ENCODE data around the gene PAPOLB. TPM values are rescaled to one million over a fixed set of nuclear protein-coding genes. Genes with fewer than 3 reads are reported as not detected.

Gene PAPOLB
- total RNA-seq, 2 experiments from 2014 or later: 0.08 TPM; not detected in 1

DNA sequence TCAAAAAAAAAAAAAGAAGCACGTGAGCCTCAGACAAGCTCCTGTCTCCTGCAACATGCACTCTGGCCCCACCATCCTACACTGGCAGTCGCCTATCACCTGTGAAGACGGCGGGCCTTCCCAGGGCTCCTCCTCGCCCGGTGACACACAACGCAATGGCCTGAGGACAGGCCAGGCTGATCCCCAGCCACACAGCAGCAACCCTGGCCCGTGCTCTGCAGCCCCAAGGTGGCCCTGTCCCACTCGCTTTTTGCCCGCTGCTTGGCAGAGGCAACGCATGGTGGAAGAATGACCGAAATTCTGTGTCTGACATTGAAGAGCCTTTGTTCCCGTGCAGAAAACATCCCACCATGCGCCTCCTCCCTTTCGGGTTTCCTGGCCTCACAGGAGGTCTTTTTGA, 13.6 kb upstream of the PAPOLB start:
- POLR2A ChIA-PET: no interaction called here

GRCh38 chr7:4873071-4873944, 11.5 kb upstream of the PAPOLB start:
- no peak overlapping the region for H3K27ac Mint-ChIP-seq
- H3K4me3 Mint-ChIP-seq: no peak overlapping the region
- ChIA-PET CTCF (interaction anchor here (0.9 to 1.4 kb wide), 2 partner anchors 9 to 10 kb away, joined by 3 to 4 read pairs; partner anchors contain the start of gene RADIL), POLR2A (no interaction called here)
- no peaks in the 10 kb centered on the region for H3K9me3 Mint-ChIP-seq (ENCODE audit: insufficient read depth)
- H3K4me1 Mint-ChIP-seq (ENCODE audit: low read depth): peaks cover 19% of the 10 kb centered on the region
- ATAC-seq (no peak), DNase-seq (no peak)
- peaks cover 6% of the 10 kb centered on the region for H3K27me3 Mint-ChIP-seq (ENCODE audit: low read depth)
- no peaks in the 10 kb centered on the region for H3K36me3 Mint-ChIP-seq (ENCODE audit: low read depth)

More for the DNA sequence above, 13.6 kb upstream of the PAPOLB start:
- Mint-ChIP-seq H3K4me1 (ENCODE audit: low read depth) (peaks cover 15% of the 10 kb centered on the region), H3K27ac (no peak overlapping the region), H3K27me3 (ENCODE audit: low read depth) (peaks cover under 1% of the 10 kb centered on the region), H3K9me3 (ENCODE audit: insufficient read depth) (no peaks in the 10 kb centered on the region), H3K4me3 (no peak overlapping the region), H3K36me3 (ENCODE audit: low read depth) (no peaks in the 10 kb centered on the region)
- CTCF ChIA-PET: no interaction called here
- DNase-seq (no peak), ATAC-seq (no peak)

- CTCF ChIA-PET: interaction anchor here (1.4 kb wide), 1 partner anchor 11 kb away, joined by 4 read pairs; the partner anchor contains the start of gene RADIL
- peaks cover 19% of the 10 kb centered on the region for H3K4me1 Mint-ChIP-seq (ENCODE audit: low read depth)
- POLR2A ChIA-PET: interaction anchor here (1.3 kb wide), 1 partner anchor 11 kb away, joined by 3 read pairs; no protein-coding TSS in a partner anchor
- H3K9me3 Mint-ChIP-seq (ENCODE audit: insufficient read depth): no peaks in the 10 kb centered on the region
- no peak overlapping the region for H3K4me3 Mint-ChIP-seq
- H3K27ac Mint-ChIP-seq: no peak overlapping the region
- DNase-seq (no peak), ATAC-seq (no peak)
- peaks cover 6% of the 10 kb centered on the region for H3K27me3 Mint-ChIP-seq (ENCODE audit: low read depth)
- no peaks in the 10 kb centered on the region for H3K36me3 Mint-ChIP-seq (ENCODE audit: low read depth)
These were observed 10.3 kb upstream of the PAPOLB start for GRCh38 chr7:4871930-4872675.

- CTCF ChIA-PET: no interaction called here
- Mint-ChIP-seq H3K27me3 (ENCODE audit: low read depth) (peaks cover 9% of the 10 kb centered on the region), H3K4me1 (ENCODE audit: low read depth) (peaks cover 19% of the 10 kb centered on the region), H3K4me3 (no peak overlapping the region), H3K9me3 (ENCODE audit: insufficient read depth) (no peaks in the 10 kb centered on the region), H3K27ac (no peak overlapping the region), H3K36me3 (ENCODE audit: low read depth) (no peaks in the 10 kb centered on the region)
- POLR2A ChIA-PET: interaction anchor here (1.3 kb wide), 1 partner anchor 12 kb away, joined by 3 read pairs; no protein-coding TSS in a partner anchor
- ATAC-seq (peak; percentile 66), DNase-seq (peak; percentile 44)
These were observed 9.3 kb upstream of the PAPOLB start for GRCh38 chr7:4871056-4871680.

GRCh38 chr7:4868493-4868892, 6.7 kb upstream of the PAPOLB start:
- POLR2A ChIA-PET: interaction anchor here (0.6 kb wide), 1 partner anchor 20 kb away, joined by 4 read pairs; no protein-coding TSS in a partner anchor
- DNase-seq: no peak
- H3K4me3 Mint-ChIP-seq: no peak overlapping the region
- H3K4me1 Mint-ChIP-seq (ENCODE audit: low read depth): peaks cover 19% of the 10 kb centered on the region
- CTCF ChIA-PET: interaction anchor here (2.8 kb wide), 1 partner anchor 15 kb away, joined by 11 read pairs; the partner anchor contains the start of gene RADIL
- H3K27ac Mint-ChIP-seq: no peak overlapping the region
- no peaks in the 10 kb centered on the region for H3K36me3 Mint-ChIP-seq (ENCODE audit: low read depth)
- peaks cover 30% of the 10 kb centered on the region for H3K27me3 Mint-ChIP-seq (ENCODE audit: low read depth)
- no peak for ATAC-seq
- no peaks in the 10 kb centered on the region for H3K9me3 Mint-ChIP-seq (ENCODE audit: insufficient read depth)

GRCh38 chr7:4866528-4867496, 5.0 kb upstream of the PAPOLB start:
- no peak for ATAC-seq
- Mint-ChIP-seq H3K4me1 (ENCODE audit: low read depth) (peaks cover 15% of the 10 kb centered on the region), H3K27ac (no peak overlapping the region), H3K27me3 (ENCODE audit: low read depth) (peaks cover 39% of the 10 kb centered on the region), H3K9me3 (ENCODE audit: insufficient read depth) (no peaks in the 10 kb centered on the region), H3K4me3 (no peak overlapping the region), H3K36me3 (ENCODE audit: low read depth) (no peaks in the 10 kb centered on the region)
- no peak for DNase-seq
- ChIA-PET CTCF (interaction anchor here (2.8 kb wide), 1 partner anchor 16 kb away, joined by 11 read pairs; the partner anchor contains the start of gene RADIL), POLR2A (no interaction called here)

- Mint-ChIP-seq H3K27me3 (ENCODE audit: low read depth) (peaks cover 60% of the 10 kb centered on the region), H3K36me3 (ENCODE audit: low read depth) (no peaks in the 10 kb centered on the region), H3K9me3 (ENCODE audit: insufficient read depth) (no peaks in the 10 kb centered on the region), H3K4me3 (peak overlapping the region; percentile 48), H3K4me1 (ENCODE audit: low read depth) (peaks cover 7% of the 10 kb centered on the region), H3K27ac (no peak overlapping the region)
- DNase-seq (no peak), ATAC-seq (no peak)
- ChIA-PET POLR2A (no interaction called here), CTCF (interaction anchor here (1.1 to 2.0 kb wide), 2 partner anchors 21 to 32 kb away, joined by 3 to 4 read pairs; partner anchors contain the start of gene RADIL)
These were observed 326 bp upstream of the PAPOLB start for GRCh38 chr7:4862156-4862555.

GRCh38 chr7:4861227-4861626, 603 bp downstream of the PAPOLB start:
- Mint-ChIP-seq H3K36me3 (ENCODE audit: low read depth) (no peaks in the 10 kb centered on the region), H3K4me1 (ENCODE audit: low read depth) (peaks cover 7% of the 10 kb centered on the region), H3K27me3 (ENCODE audit: low read depth) (peaks cover 61% of the 10 kb centered on the region), H3K4me3 (peak overlapping the region; percentile 48), H3K9me3 (ENCODE audit: insufficient read depth) (no peaks in the 10 kb centered on the region), H3K27ac (peak overlapping the region; percentile 12)
- no peak for ATAC-seq
- ChIA-PET CTCF (no interaction called here), POLR2A (no interaction called here)
- DNase-seq: no peak

DNA sequence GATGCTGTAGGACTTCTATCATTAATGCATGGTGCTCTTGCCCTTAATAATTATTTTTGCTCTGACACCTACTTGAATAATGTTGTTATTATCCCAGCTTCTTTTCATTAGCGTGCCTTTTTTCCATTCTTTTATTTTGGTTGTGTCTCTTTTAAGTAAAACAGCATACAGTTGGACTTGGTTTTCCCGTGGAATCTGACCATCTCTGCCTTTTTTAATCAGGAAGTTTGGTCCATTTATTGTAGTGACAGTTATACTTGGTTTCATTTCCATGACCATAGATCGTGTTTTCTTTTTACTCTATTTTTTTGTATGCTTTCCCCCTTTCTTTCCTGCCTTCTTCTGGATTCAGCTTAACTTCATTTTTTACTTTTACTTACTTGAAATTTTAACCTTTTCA, 4.6 kb downstream of the PAPOLB start:
- Mint-ChIP-seq H3K4me3 (no peak overlapping the region), H3K9me3 (ENCODE audit: insufficient read depth) (no peaks in the 10 kb centered on the region), H3K27me3 (ENCODE audit: low read depth) (peaks cover 30% of the 10 kb centered on the region), H3K4me1 (ENCODE audit: low read depth) (peaks cover 10% of the 10 kb centered on the region), H3K27ac (no peak overlapping the region), H3K36me3 (ENCODE audit: low read depth) (no peaks in the 10 kb centered on the region)
- DNase-seq: no peak
- ChIA-PET POLR2A (no interaction called here), CTCF (interaction anchor here (1.9 kb wide), 1 partner anchor 26 kb away, joined by 7 read pairs; the partner anchor contains the start of gene RADIL)
- ATAC-seq: no peak

DNA sequence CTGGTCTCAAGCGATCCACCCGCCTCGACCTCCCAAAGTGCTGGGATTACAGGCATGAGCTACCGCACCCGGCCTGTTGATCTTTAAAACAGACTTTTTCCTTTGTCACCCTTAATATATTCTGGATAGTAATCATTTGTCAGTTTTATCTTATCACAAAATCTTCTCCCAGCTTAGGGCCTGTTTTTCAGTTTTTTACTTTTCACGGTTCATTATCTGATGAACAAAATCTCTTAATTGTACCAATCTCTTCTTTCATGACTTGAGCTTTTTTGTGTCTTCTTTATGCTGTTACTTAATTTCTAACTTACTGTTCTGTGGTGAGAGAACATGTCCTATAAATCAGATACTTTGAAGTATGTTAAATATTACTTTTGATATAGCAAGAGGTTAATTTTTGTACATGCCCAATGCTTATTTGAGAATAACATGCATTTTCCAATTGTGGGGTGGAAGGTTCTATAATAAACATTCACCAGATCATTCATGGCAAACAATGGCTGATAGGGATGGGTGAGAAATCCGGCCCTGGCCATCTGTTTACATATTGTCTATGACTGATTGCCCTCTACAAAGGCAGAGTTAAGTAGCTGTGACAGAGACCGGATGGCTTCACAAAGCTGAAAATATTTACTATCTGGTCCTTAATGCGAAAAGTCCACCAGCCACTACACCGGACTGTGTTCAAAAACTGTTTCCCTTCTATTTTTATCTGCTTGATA, 5.3 kb downstream of the PAPOLB start:
- ATAC-seq: no peak
- Mint-ChIP-seq H3K27ac (no peak overlapping the region), H3K4me1 (ENCODE audit: low read depth) (peaks cover 14% of the 10 kb centered on the region), H3K9me3 (ENCODE audit: insufficient read depth) (no peaks in the 10 kb centered on the region), H3K4me3 (no peak overlapping the region), H3K36me3 (ENCODE audit: low read depth) (no peaks in the 10 kb centered on the region), H3K27me3 (ENCODE audit: low read depth) (peaks cover 30% of the 10 kb centered on the region)
- no peak for DNase-seq
- ChIA-PET CTCF (interaction anchor here (1.9 kb wide), 1 partner anchor 27 kb away, joined by 7 read pairs; the partner anchor contains the start of gene RADIL), POLR2A (no interaction called here)
